Lower lobe of right lung (tissue), 2 donors: ENCODE results near the gene AEBP1. TPM values are rescaled to one million over a fixed set of nuclear protein-coding genes. Genes with fewer than 3 reads are reported as not detected.

Source experiments
- ATAC-seq, 2 donors: fragments of 200-7000 bp; cut with Tn5 transposase; one replicate each; pipeline ENCODE4 v1.9.1; 2020 to 2022; ENCODE audit warnings: mild to moderate bottlenecking in 2 of 2, moderate library complexity in 2 of 2
- DNase-seq: peaks from one replicate; pipeline ENCODE4 v3.0.0-alpha.2; 2020
- H3K27ac ChIP-seq: fragments of 200-600 bp; one replicate; pipeline ENCODE4 v1.8.0; 2022
- H3K27me3 ChIP-seq: fragments of 200-600 bp; one replicate; pipeline ENCODE4 v1.8.0; 2022; ENCODE audit warnings: low read depth
- H3K36me3 ChIP-seq: fragments of 200-600 bp; one replicate; pipeline ENCODE4 v1.8.0; 2022; ENCODE audit warnings: mild to moderate bottlenecking
- H3K4me1 ChIP-seq: fragments of 200-600 bp; one replicate; pipeline ENCODE4 v1.8.0; 2022
- H3K4me3 ChIP-seq: fragments of 200-600 bp; one replicate; pipeline ENCODE4 v1.8.0; 2022; ENCODE audit warnings: mild to moderate bottlenecking
- H3K9me3 ChIP-seq: fragments of 200-600 bp; one replicate; pipeline ENCODE4 v1.8.0; 2022
- CTCF ChIP-seq: fragments of 200-600 bp; IDR thresholded peaks from one replicate; pipeline ENCODE4 v1.8.0; 2022; ENCODE audit warnings: antibody characterized with exemption, mild to moderate bottlenecking
- intact Hi-C: fragments of 100-400 bp; cut with DNase I; formaldehyde crosslinking; loops from one replicate; pipeline ENCODE4 v1.11.0; 2022
- total RNA-seq: library from RNA; stranded (reverse); fragmentation: NEBNext Ultra II Directional; extraction: Animal tissue kit (Norgen Biotek cat#: 25700); gene quantifications from one replicate; pipeline ENCODE4 v1.2.1, GENCODE V29; 2021
- donor health status: DM: no; HTN: yes; CAD: no; lungs with severe emphysema.

The AEBP1 gene
- total RNA-seq, 1 donor from 2014 or later, result 82.5 TPM

GRCh38 chr7:44106311-44107065 is 2.3 kb downstream of the AEBP1 start:
- Histone ChIP-seq H3K27me3 (peaks cover 20% of the 10 kb centered on the region), H3K36me3 (peaks cover 44% of the 10 kb centered on the region), H3K4me3 (peak overlapping the region; percentile 59), H3K27ac (peak overlapping the region; percentile 81), H3K9me3 (no peaks in the 10 kb centered on the region), H3K4me1 (peaks cover 4% of the 10 kb centered on the region)
- ATAC-seq (no peak), DNase-seq (no peak)
- no peak for TF ChIP-seq CTCF
- intact Hi-C loops, result no loop called here

GRCh38 chr7:44107116-44107960 is 3.2 kb downstream of the AEBP1 start:
- peaks cover 4% of the 10 kb centered on the region for H3K4me1 ChIP-seq
- intact Hi-C loops, result no loop called here
- H3K36me3 ChIP-seq, result peaks cover 47% of the 10 kb centered on the region
- H3K27me3 ChIP-seq, result peaks cover 20% of the 10 kb centered on the region
- DNase-seq (no peak), ATAC-seq (no peak)
- no peaks in the 10 kb centered on the region for H3K9me3 ChIP-seq
- TF ChIP-seq CTCF, result no peak
- H3K4me3 ChIP-seq, result peak overlapping the region; percentile 11
- H3K27ac ChIP-seq, result peak overlapping the region; percentile 46

GRCh38 chr7:44107961-44108767 is 4.0 kb downstream of the AEBP1 start:
- Histone ChIP-seq H3K9me3 (no peaks in the 10 kb centered on the region), H3K4me3 (no peak overlapping the region), H3K36me3 (peaks cover 55% of the 10 kb centered on the region), H3K27me3 (peaks cover 20% of the 10 kb centered on the region), H3K27ac (peak overlapping the region; percentile 11), H3K4me1 (peaks cover 4% of the 10 kb centered on the region)
- ATAC-seq, result no peak
- intact Hi-C loops, result no loop called here
- no peak for DNase-seq
- TF ChIP-seq CTCF, result no peak

- no peak overlapping the region for H3K4me3 ChIP-seq
- intact Hi-C loops, result no loop called here
- H3K27ac ChIP-seq, result peak overlapping the region; percentile 11
- DNase-seq (no peak), ATAC-seq (no peak)
- H3K4me1 ChIP-seq, result no peaks in the 10 kb centered on the region
- TF ChIP-seq CTCF, result no peak
- H3K27me3 ChIP-seq, result peaks cover 14% of the 10 kb centered on the region
- H3K9me3 ChIP-seq, result no peaks in the 10 kb centered on the region
- H3K36me3 ChIP-seq, result peaks cover 60% of the 10 kb centered on the region
These were observed 4.9 kb downstream of the AEBP1 start for GRCh38 chr7:44108768-44109750.
